Cortex of kidney (tissue), 1 donor: ENCODE results near the gene CSRP3.

Experiments used
- DNase-seq: peaks from one replicate; lab custom pipeline; 2025; lab: John Stamatoyannopoulos, UW

Gene CSRP3

DNA sequence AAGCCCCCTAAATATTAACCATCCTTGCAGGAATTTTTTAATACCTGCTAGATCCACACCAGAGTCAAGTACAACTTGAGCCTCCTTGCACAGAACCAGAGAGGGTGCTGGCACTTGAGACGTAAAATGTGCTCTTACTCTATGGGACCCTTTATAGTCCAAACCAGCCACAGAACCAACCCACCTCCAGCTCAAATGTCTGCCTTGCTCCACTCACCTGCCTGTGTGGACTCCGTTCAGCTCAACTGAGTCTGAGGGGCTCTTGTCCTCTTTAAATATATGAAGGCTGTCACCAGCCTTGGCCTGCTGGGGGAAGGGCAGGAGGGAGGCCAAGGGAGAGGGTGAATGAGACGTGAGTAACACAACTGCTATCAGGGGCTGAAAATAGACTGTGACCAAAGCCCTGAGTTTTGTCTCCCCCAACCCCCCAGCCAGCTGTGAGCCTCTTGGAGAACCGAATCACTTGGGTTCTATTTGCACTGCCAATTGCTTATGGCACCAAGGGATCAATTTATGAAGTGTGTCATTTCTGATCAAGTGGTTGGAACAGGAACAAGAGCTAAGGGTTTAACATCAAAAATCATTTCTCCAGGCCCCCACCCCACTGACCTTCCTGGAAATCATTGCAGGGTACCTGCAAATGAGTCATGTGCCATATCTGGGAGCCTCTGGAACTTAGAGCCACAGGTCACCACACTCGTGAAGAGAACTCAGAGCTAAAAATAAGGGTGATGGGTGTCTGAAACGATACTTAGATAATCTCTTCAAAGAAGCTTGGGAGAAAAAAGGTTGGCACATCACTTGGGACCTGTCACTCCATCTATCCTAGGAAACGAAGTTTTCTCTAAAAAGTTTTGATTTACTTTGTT is at the start of gene CSRP3:
Gene CSRP3 (minus strand): TSS at position 247 of the 869 bp plus-strand sequence. CDS start 9,535 bp downstream, outside the sequence.
- no peak for DNase-seq

DNA sequence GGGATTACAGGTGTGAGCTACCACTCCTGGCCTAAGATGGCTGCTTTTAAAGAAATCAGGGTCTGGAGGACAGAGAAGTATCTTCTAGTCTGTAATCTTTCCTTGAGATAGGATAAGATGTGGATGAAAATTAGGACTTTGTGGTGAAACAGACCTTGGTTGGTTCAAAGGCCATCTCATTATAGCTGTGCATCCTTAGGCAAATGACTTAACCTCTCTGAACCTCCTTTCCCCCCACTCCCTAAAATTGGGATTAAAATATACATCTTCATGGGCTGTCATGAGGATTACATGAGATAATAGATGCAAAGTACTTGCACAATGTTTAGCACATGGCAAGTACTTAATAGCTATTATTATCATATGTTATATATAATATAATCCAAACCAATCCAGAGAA is 49.8 kb upstream of the CSRP3 start:
- DNase-seq = no peak

DNA sequence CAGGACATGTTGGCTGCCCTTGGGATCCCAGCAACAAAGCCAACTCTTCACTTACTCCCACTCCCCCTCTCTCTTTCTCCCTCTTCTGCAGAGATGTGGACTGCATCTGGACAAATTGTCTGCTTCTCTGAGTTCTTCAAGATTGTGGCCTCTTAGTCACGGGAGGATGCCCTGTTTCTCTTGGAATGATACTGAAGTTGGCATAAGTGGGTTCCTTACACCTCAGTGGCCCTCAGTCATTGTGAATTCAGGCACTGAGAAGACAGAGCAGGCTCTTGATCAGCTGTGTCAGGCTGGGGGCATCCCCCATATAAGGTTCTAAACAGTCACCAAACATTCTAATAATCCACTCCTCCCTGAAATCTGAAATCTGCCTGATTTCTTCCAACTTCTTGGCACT is 45.0 kb upstream of the CSRP3 start:
- DNase-seq = no peak

DNA sequence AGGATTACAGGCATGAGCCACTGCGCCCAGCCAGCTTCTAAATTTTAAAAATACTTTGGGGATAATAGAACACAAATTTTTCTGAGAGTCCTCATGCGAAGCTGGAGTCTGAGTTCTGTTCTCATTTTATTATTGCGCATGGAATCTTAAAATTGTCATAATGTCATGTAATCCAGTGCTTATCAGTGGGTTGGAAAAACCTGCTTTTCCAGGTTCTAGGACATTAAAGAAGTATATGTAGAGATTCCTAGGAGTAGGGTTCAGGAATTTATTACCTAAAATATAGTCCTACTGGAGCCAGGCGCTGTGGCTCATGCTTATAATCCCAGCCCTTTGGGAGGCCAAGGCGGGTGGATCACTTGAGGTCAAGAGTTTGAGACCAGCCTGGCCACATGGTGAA is 43.6 kb upstream of the CSRP3 start:
- DNase-seq = no peak

DNA sequence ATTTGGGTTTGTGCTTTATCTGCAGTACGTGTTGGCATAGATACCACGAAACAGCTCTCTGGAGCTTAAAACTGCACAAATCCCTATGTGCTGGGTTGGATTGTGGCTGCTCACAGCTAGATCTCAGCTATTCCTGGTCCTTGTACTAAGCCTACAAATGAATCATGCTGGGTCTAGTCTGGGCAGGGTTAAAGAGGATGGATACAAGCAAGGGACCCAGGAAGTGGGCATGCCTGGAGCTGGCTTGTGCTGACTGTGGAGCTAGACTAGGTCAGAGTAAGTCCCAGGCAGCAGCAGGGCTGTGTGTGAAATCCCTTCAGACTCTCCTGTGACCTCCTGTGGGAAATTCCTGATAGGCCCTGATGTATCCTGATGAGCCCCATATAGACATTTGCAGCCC is 42.8 kb upstream of the CSRP3 start:
- DNase-seq = no peak

DNA sequence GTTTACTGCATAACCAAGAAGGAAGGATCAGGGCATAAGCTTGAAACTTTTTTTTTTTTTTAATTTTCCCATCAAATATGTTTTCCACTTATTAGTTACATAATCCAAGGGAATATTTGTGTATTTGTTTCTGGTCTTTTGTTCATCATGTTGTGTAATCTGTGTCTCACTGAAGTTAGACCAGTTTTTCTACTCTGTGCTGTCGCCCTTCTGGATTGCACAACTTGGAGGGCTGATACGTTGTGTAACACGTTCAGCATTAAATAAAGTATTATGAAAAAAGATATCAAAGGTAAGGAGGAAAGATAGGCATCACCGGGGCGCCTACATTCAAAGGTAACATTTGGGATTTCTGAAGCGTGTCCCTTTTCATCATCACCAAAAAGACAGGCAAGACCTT is 42.3 kb upstream of the CSRP3 start:
- no peak for DNase-seq

DNA sequence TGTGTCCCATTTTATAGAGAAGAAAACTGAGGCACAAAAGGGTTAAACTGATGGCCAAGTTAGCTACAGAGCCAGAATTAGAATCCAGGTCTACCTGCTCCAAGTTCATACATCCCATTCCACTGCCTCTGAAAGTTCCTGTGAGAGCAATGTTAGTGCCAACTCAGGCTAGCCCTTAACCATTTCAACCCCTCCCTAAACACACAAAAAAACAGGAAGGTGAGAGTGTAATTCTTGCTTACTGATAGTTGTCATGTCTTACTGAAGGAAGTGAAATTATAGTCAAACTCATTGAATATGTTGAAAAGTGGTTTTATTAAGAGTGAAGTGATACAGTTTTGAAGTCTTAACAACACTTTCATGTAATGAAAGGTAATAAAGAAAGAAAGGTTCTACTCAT is 41.8 kb upstream of the CSRP3 start:
- no peak for DNase-seq

DNA sequence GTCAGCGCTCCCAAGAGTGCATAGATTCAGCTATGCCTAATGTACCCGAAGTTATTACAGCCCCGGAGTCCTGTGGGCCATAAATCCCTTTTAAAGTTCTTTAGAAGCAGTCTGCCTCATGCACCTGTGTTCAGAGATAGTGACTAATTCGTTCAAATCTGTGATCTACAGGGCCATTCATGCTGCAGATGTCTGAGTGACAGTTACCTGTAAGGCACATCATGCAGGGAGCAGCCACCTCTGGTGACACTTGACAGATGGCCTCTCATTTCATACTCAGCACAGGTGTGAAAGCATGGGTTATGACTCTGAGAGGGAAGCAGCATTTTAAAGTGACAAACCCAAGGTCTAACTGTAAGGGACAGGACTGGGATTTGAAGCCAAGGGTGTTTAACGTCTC is 41.4 kb upstream of the CSRP3 start:
- no peak for DNase-seq

DNA sequence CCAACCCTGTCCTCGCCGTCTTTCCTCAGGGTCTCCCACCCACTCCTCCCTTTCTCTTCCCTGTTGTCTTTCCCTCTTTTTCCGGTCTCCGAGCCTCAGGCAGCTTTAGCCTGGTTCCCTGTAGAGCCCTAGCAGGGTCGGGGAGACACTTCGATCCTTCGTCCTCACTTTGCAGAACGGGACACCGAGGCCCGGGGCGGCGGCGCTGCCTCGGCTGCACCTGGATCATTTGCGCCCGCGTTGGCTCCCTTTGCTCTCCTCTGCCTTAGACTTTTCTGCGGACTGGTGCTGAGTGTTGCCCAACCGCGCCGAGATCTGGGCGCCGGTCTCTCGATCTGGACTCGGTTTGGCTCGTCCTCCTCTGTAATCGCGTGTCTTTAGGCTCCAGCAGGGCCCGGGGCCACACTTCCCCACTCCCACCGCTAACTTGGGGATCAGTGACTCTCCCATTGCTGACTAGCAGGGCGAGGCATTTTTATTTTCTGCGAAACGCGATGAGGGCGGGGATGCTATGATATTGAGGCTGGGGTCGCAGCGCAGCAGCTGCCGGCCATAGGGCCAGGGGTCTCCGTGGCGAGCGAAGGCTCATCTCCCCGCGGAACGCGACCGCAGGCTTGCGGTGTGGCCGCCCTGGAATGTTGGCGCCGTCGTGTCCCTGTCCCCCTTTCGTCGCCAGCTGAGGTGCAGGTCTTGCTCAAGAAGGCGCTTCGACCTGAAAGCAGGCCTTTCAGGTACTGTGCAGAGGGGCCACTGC is 40.6 kb upstream of the CSRP3 start:
- DNase-seq = no peak

DNA sequence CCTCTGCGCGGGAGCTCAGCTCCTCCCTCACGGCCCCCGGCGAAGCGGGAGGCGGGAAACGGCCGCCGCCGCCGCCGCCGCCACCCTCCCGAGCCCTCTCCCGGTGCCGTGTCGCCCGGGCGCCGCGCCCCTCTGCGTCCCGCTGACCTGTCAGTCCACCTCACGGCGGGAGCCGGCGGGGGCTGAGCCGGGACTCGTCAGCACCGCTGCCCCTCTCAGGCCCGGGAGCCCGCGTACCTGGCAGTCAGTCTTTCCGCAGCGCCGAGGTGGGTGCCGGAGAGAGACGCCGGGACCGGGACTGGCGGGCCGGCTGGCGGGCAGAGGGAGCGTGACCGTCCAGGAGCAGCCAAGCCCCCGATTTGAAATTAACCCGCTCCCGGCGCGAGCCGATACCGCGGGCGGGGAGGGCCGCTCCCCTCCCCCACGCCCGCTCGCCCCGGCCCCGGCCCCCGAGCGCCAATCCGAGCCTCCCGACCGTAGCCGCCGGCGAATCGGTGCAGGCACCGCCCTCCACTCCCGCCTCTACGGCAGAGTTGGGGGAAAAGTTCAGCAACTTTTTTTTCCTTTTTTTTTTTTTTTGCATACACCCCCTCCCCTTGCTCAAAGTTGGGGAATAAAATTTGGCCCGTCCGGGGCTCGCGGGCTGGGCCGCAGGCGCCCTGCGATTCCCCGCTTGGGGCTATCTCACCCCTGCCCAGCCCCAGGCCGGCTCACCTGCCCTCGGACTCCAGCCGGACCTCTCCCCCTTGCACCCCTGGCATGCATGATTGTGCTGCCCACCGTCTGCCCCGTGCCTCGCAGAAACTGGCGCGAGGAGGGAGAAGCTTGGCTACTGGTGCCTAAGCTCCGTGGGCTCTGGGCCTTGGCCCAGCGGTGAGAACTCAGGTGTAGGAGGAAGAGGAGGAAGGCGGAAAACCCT is 39.7 kb upstream of the CSRP3 start:
- DNase-seq = no peak

DNA sequence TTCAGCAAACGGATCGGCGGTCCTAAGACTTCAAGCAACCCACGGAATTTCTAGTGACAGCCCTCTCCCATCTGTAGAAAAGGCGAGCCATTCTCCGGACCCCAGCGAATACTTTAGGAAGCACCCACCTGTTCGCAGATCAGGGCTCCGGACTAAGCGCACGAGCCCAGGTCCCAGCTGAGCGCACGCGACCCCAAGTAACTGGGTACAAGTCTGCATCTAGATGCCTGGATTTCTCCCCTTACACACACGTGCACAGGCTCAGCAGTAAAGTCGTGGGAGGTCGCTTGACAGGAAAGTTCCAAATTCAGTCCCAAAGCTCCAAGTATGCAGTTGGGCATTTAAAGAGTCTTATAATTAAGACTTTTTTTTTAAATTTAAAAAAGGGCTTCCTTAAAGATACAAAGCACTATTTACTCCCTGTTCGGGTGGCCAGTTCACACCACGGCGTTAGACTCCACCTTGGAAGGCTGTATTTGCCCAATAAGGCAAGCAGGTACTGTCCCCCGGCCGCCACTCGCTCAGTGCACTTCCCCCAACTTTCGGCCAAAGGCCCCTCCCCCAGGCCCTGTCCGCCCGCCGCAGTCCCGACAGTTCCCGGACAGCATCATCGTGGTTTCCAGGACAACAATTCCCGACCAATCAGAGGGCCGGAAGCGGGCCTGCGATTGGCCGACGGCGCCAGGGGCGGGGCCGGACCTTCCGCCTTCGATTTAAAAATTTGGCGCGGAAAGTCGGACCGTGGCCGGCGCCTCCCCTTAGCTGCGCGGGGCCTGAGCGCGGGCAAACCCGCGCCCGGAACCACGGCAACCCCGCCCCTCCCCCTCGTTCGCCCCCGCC is 38.9 kb upstream of the CSRP3 start, which contains the start of gene E2F8:
Gene E2F8 (minus strand): TSS at position 526 of the 840 bp plus-strand sequence. CDS start 824 bp downstream, outside the sequence.
- peak; percentile 16 for DNase-seq

DNA sequence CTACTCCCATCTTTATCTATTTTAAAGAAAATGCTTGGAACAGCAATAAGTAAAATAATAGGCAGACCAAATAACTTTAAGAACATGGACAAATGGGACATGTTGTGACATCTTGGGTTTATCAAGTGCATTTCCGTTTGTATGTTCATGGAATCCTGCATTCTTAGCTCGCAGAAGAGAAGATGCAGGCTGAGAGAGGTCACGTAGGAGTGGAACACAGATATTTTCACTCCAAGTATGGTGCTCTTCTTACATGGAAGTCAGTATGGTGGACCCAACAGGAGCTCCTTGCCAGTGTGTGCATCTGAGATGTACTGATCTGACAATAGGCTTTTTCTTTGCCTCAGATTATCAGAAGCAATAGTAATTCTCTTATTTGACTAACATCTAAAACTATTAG is 37.3 kb upstream of the CSRP3 start:
- DNase-seq = no peak

DNA sequence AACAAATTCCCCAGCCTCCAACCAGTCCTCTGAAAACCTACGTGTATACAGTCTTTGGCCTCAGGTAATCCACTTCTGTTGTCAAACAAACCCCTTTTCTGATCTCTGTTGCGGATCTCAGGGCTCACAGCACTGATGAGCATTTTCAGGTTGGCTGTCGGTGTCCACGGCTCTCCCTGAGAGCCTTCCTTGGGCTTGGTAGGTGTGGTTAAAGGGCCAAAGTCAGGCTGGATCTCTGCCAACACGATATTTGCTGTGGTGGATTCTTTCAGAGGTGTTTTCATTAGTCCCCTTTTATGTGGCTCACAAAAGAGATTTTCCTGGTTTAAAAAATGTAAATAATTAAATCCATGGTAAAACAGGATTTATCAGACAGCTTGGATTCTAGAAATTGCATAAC is 36.0 kb upstream of the CSRP3 start:
- DNase-seq = no peak

DNA sequence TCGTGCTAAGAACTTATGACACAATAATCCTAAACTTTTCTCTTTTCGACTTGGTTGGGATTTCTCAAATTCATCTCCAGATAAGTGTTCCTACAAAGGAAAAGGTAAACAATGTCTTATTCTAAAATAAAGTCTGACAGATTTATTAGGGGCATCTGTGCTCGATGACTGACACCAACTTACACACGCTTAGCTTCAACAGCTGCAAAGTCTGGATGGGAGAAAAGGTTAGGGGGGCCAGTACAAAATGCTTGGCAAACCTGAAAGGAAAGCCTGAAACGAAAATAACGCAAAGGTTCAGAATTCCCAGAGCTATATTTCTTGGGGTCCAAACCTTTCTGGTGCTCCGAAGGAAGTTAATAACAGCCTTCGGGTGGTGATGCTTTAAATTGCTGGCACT is 35.6 kb upstream of the CSRP3 start:
- DNase-seq = no peak

DNA sequence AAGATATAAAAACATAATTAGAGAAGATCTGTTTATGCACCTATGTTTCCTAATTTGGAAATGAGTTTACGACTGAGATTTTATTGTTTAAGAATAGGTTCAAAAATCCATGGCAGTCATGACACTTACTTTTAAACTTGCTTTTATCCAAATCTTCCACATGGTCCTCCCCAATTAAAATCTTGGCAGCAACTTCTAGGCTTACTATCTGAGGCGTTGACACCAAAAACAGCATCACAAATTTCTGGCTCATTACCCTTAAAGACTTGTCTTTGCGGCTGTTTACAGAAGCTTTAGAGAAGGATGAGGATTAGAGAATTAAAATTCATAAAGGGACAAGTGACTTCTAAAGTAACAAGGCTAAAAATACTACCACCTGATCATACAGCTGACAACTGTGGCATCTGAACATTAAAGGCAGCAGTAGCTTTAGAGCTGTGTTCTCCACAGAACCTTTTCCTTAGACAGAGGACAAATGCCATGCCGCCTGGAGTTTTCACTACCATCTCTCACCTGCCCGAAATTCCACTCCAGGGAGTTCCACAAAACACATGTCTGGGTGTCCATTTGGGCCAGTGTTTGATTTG is 32.5 kb upstream of the CSRP3 start:
- DNase-seq = no peak

DNA sequence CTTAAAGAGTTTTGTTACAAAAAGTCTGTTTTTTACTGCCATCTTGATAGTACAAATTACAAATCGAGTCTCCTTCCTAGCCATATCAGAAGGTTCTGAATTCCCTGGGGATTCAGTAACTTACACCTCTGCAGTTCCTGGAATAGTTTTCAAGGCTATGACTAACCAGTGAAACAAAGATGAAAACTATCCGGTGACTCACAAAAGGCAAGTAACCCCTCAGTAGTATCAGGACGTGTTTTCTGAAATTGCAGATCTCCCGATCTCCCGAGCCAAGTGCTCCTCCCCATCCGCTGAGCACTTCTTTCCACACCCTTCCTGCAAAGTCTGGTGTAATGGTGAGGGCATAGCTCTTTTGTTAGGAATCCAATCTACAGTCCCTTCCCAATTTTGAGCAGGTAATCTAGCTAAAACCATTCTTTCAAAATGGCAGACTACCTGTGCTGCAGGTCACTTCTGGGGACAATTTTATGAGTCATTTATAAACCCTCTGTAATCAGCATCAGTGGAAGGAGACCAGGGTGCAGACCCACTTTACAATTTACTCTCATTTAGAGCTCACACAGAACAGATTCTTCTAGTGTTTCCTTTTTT is 31.2 kb upstream of the CSRP3 start:
- DNase-seq = no peak

DNA sequence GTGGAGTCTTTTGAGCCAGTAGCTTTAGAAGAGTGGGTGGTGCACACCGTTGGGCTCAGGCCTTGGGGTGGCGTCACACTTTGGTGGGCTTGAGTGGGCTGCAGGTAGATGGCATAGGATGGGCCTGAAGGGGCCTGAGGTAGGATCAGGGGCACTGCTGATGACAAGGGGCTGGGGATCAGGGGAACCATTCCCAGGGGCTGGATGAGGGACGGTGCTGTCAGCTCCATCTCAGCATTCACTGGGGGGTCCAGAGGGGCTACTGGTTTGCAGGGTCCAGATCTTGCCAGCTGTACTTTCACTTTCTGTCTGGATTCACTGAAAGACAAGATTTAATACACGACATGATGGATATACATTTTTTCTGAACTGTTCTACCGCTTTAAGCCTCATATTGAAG is 27.9 kb upstream of the CSRP3 start:
- DNase-seq = no peak

DNA sequence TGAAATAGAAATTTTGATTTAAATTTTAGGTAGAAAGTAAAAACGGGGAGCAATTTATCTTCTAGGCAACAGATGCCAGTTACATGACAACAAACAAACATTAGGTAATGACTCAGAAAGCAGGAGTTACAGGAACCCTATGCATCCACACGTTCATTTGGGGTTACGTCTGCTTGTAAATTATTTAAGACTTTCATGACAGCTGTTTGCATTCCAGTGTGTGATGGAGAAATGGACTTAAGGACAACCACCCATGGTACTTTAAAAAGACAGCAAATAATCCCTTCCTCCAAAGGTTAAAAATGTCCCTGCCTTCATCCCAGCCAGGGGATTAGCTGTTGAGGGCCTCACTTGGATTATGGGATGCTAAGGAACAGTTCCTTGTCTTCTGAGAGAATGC is 27.2 kb upstream of the CSRP3 start:
- DNase-seq = no peak

DNA sequence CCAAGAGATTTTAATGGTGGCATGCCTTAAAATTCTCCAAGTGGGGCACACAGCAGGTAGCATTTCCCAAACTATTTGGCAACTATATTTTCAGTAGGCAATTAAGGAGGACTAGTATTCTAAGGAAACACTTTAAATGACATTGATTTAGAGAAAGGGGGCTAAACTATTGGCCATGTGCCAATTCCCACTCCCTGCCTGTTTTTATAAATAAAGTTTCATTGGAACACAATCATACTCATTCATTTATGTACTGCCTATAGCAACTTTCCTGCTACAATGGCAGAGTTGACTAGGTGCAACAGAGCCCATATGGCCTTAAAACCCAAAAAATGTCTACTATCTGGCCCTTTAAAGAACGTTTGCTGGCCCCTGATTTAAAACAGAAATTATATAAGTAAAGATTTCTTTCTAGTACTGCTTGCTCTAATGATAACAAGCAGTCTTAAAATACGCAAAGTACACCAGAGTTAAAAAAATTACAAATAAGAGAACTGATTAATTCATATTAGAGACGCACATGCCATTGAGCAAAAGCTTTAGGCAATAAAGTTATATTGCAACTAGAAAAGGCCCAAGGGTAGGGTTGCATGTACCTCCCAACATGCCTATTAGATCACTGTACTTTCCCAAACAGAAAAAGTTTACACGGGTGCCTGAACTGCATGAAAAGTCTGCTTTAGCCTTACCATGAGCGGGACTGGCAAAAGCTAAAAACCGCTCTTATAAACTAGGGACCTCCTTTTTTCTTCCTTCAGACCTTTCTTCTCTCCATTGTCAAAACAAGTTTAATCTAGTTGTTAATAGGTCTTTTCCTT is 24.8 kb upstream of the CSRP3 start:
- DNase-seq = no peak

DNA sequence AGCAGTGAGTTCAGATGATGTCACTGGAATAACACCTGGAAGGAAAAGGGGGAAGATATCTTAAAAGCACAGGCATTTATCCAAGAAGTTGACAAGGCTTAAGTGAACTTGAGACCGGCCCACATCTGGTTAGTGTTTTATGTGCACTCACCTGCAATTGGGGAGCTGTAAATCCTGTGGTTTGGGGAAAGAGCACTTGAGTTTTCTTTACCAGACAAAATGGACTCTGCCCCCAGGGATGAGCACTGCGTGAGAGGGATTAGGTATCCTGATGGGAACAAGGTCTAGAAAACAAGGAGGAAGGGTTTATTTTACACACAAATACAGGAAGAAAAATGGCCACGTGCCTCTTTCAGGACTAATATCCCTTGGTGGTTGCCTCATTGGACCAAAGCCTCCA is 23.8 kb upstream of the CSRP3 start:
- no peak for DNase-seq
